Suprapubic skin (tissue), 4 donors: ENCODE results near the gene PLAGL1. TPM values are rescaled to one million over a fixed set of nuclear protein-coding genes. Genes with fewer than 3 reads are reported as not detected.

Source experiments
- DNase-seq, 2 donors: peaks; one replicate each; pipeline ENCODE4 v3.0.0-alpha.2; 2019; ENCODE audit warnings: low spot score in 2 of 2
- H3K27ac ChIP-seq: fragments of 200-600 bp; sonication (generic); one replicate; pipeline ENCODE4 v1.5.1; 2019
- H3K27me3 ChIP-seq: fragments of 200-600 bp; sonication (generic); one replicate; pipeline ENCODE4 v1.5.1; 2019
- H3K36me3 ChIP-seq: fragments of 200-600 bp; sonication (generic); one replicate; pipeline ENCODE4 v1.5.1; 2019
- H3K4me1 ChIP-seq: fragments of 200-600 bp; sonication (generic); one replicate; pipeline ENCODE4 v1.5.1; 2019
- H3K4me3 ChIP-seq: fragments of 200-600 bp; sonication (generic); one replicate; pipeline ENCODE4 v1.5.1; 2019; ENCODE audit warnings: mild to moderate bottlenecking
- H3K9me3 ChIP-seq: fragments of 200-600 bp; sonication (generic); one replicate; pipeline ENCODE4 v1.5.1; 2019
- CTCF ChIP-seq, 2 donors: fragments of 200-600 bp in 1 of 2; fragments of 450-650 bp in 1 of 2; sonication (generic) in 1 of 2; IDR thresholded peaks; one replicate each; pipeline ENCODE4 v1.5.1; 2016 to 2019; ENCODE audit warnings: antibody characterized with exemption in 2 of 2, mild to moderate bottlenecking in 1 of 2, moderate library complexity in 1 of 2
- EP300 ChIP-seq: sonication (generic); formaldehyde crosslinking; IDR thresholded peaks from one replicate; pipeline ENCODE4 v1.6.1; 2017; ENCODE audit warnings: antibody characterized with exemption
- POLR2A ChIP-seq, 2 donors: fragments of 450-650 bp; IDR thresholded peaks; one replicate each; pipeline ENCODE4 v1.6.1; 2017; ENCODE audit warnings: antibody characterized with exemption in 2 of 2, mild to moderate bottlenecking in 2 of 2, moderate library complexity in 2 of 2
- POLR2AphosphoS5 ChIP-seq, 3 donors: sonication (generic); formaldehyde crosslinking; IDR thresholded peaks; one replicate each; pipeline ENCODE4 v1.6.1; 2017; ENCODE audit warnings: antibody characterized with exemption in 3 of 3
- WGBS: methylation state at CpG from one replicate; pipeline ENCODE4 v1.1.5; 2018; 5-methylcytosine and 5-hydroxymethylcytosine counted together
- total RNA-seq, 4 donors: library from RNA; depleted of rRNA; stranded (reverse); fragments of >200 nt; gene quantifications; one replicate each; pipeline ENCODE4 v1.1.0, GENCODE V29; 2016

PLAGL1 gene
- total RNA-seq, 4 donors from 2014 or later: 43.7 to 57.0 (median 51.2) TPM

- Histone ChIP-seq H3K9me3 (no peaks in the 10 kb centered on the region), H3K4me3 (no peak overlapping the region), H3K4me1 (peaks cover 15% of the 10 kb centered on the region), H3K27ac (peak overlapping the region; percentile 76), H3K27me3 (no peaks in the 10 kb centered on the region), H3K36me3 (no peaks in the 10 kb centered on the region)
- DNase-seq: no peak
- TF ChIP-seq CTCF (IDR thresholded peaks at IDR 0.05) (no peak), POLR2AphosphoS5 (IDR thresholded peaks at IDR 0.05) (no peak), POLR2A (IDR thresholded peaks at IDR 0.05) (no peak), EP300 (no peak)
- 57% methylated on average over 3 of the region's 3 CpGs for WGBS
Measured at GRCh38 chr6:143896126-143896860, 111.8 kb downstream of the PLAGL1 start.

GRCh38 chr6:143894655-143895054, 113.4 kb downstream of the PLAGL1 start:
- TF ChIP-seq POLR2AphosphoS5 (IDR thresholded peaks at IDR 0.05) (no peak), POLR2A (IDR thresholded peaks at IDR 0.05) (no peak), CTCF (IDR thresholded peaks at IDR 0.05) (no peak), EP300 (no peak)
- Histone ChIP-seq H3K36me3 (no peaks in the 10 kb centered on the region), H3K4me1 (peaks cover 15% of the 10 kb centered on the region), H3K27ac (no peak overlapping the region), H3K4me3 (no peak overlapping the region), H3K27me3 (no peaks in the 10 kb centered on the region), H3K9me3 (no peaks in the 10 kb centered on the region)
- DNase-seq: no peak
- 81% methylated on average over 1 of the region's 1 CpG for WGBS

Other genes with a start within 250 kb of the PLAGL1 start
- gene LTV1, start 164.9 kb downstream of the PLAGL1 start, total RNA-seq: 10 to 100 TPM; 18.1 to 23.9 (median 20.3) TPM
- not detected for gene ZC2HC1B, start 143.8 kb downstream of the PLAGL1 start, total RNA-seq
- 100 to 1,000 TPM; 111 to 218 (median 173) TPM for gene SF3B5, start 87.3 kb upstream of the PLAGL1 start, total RNA-seq
- 10 to 100 TPM; 12.4 to 28.2 (median 17.3) TPM for gene STX11, start 142.3 kb upstream of the PLAGL1 start, total RNA-seq